Activated T-cell treated with anti-CD3 and anti-CD28 coated beads for 24 hours (primary cell): Measurements from ENCODE around the gene SUN5.
"Not testable (repeated sequence)": the region's sequence is repeated elsewhere in the genome, so short reads cannot be mapped to it uniquely, and the experiment has no call there.

ENCODE experiments used
- DNase-seq: peaks from one replicate; pipeline ENCODE4 v3.0.0-alpha.2; 2020; ENCODE audit warnings: low read depth

The SUN5 gene

GRCh38 chr20:33004141-33004751 is at the start of gene SUN5:
TSS of gene SUN5 (minus strand) at chr20:33004433. CDS start at chr20:33004340, 93 bp downstream.
- DNase-seq: no peak

- DNase-seq: no peak
Observed at GRCh38 chr20:33053291-33054106, 49.3 kb upstream of the SUN5 start, which contains the start of gene BPIFB3. TSS of gene BPIFB3 (plus strand) at chr20:33053903. CDS start at chr20:33055436, 1,533 bp downstream.

GRCh38 chr20:33051333-33051732 is 47.1 kb upstream of the SUN5 start:
- DNase-seq: no peak

- DNase-seq: no peak
Observed at GRCh38 chr20:33046412-33046811, 42.2 kb upstream of the SUN5 start.

- DNase-seq: not testable (repeated sequence)
Observed at GRCh38 chr20:33045129-33045721, 41.0 kb upstream of the SUN5 start.

- no peak for DNase-seq
Observed at GRCh38 chr20:33043731-33044181, 39.5 kb upstream of the SUN5 start.

GRCh38 chr20:33042983-33043730 is 38.9 kb upstream of the SUN5 start:
- no peak for DNase-seq

GRCh38 chr20:33042430-33042829 is 38.2 kb upstream of the SUN5 start:
- no peak for DNase-seq

- no peak for DNase-seq
Observed at GRCh38 chr20:33038243-33038642, 34.0 kb upstream of the SUN5 start.

GRCh38 chr20:33037456-33037855 is 33.2 kb upstream of the SUN5 start:
- no peak for DNase-seq

- no peak for DNase-seq
Observed at GRCh38 chr20:33034901-33035492, 30.8 kb upstream of the SUN5 start.

GRCh38 chr20:33034115-33034514 is 29.9 kb upstream of the SUN5 start:
- no peak for DNase-seq

- DNase-seq: no peak
Observed at GRCh38 chr20:33033381-33033780, 29.1 kb upstream of the SUN5 start.

- no peak for DNase-seq
Observed at GRCh38 chr20:33032555-33032954, 28.3 kb upstream of the SUN5 start.

- DNase-seq: no peak
Observed at GRCh38 chr20:33031531-33031930, 27.3 kb upstream of the SUN5 start, which contains the start of gene BPIFB6. TSS of gene BPIFB6 (plus strand) at chr20:33031648. CDS start at chr20:33031648, 0 bp downstream.

GRCh38 chr20:33030569-33030968 is 26.3 kb upstream of the SUN5 start:
- DNase-seq: no peak

- DNase-seq: no peak
Observed at GRCh38 chr20:33030076-33030475, 25.8 kb upstream of the SUN5 start.

GRCh38 chr20:33028875-33029274 is 24.6 kb upstream of the SUN5 start:
- no peak for DNase-seq

GRCh38 chr20:33027769-33028751 is 23.8 kb upstream of the SUN5 start:
- no peak for DNase-seq
